ENCODE data around the gene SMYD3.

- TF ChIP-seq ATF2 (tag by site-specific recombination; IDR thresholded peaks at IDR 0.05; ENCODE audit: low read depth) (no peak), ZNF501 (tag by site-specific recombination; IDR thresholded peaks at IDR 0.05) (no peak)
These were observed 287.5 kb downstream of the SMYD3 start for GRCh38 chr1:246219508-246220030.
